ENCODE measurements around the gene PANX2. TPM values are rescaled to one million over a fixed set of nuclear protein-coding genes. Genes with fewer than 3 reads are reported as not detected.
A peak's percentile ranks its signal among the peaks of the same experiment; 100 is the strongest.

Gene PANX2
- total RNA-seq, 4 donors from 2014 or later = 0.40 to 0.83 TPM; not detected in 2

GRCh38 chr22:50183141-50183971, 12.8 kb downstream of the PANX2 start:
- Histone ChIP-seq H3K27me3 (peaks cover 7 to 20% (median 15%) of the 10 kb centered on the region in 3 donors), H3K27ac (no peak overlapping the region), H3K36me3 (no peaks in the 10 kb centered on the region), H3K4me1 (peaks cover 13 to 14% of the 10 kb centered on the region in 2 donors), H3K9me3 (no peaks in the 10 kb centered on the region), H3K4me3 (no peak overlapping the region)
- DNase-seq (no peak), ATAC-seq (no peak)
- in situ Hi-C loops (cut with MboI; ENCODE audit: low sequenced_read_pairs in 4 of 4) = no loop called here
- no peak for TF ChIP-seq CTCF (IDR thresholded peaks at IDR 0.05 in 4 of 5, conservative IDR thresholded peaks at IDR 0.05 in 1 of 5)
- no peak for TF ChIP-seq POLR2A (IDR thresholded peaks at IDR 0.05)
- intact Hi-C loops (cut with DNase I; ENCODE audit: low total_unique reads) = loop anchor here (10.0 kb wide), 1 partner anchor 399 kb away; no protein-coding TSS in a partner anchor

- DNase-seq (no peak), ATAC-seq (no peak)
- H3K9me3 ChIP-seq = no peaks in the 10 kb centered on the region
- intact Hi-C loops (cut with DNase I; ENCODE audit: low total_unique reads) = loop anchor here (10.0 kb wide), 1 partner anchor 399 kb away; no protein-coding TSS in a partner anchor
- peak overlapping the region in 2 of 4 donors; percentile 71 to 73 for H3K4me3 ChIP-seq
- H3K27ac ChIP-seq = no peak overlapping the region
- no peaks in the 10 kb centered on the region for H3K36me3 ChIP-seq
- in situ Hi-C loops (cut with MboI; ENCODE audit: low sequenced_read_pairs in 4 of 4) = no loop called here
- peaks cover 13 to 14% of the 10 kb centered on the region in 2 donors for H3K4me1 ChIP-seq
- peaks cover 6 to 11% (median 6%) of the 10 kb centered on the region in 3 donors for H3K27me3 ChIP-seq
- TF ChIP-seq CTCF (IDR thresholded peaks at IDR 0.05 in 4 of 5, conservative IDR thresholded peaks at IDR 0.05 in 1 of 5) = no peak
- no peak for TF ChIP-seq POLR2A (IDR thresholded peaks at IDR 0.05)
Measured at GRCh38 chr22:50184004-50184901, 13.7 kb downstream of the PANX2 start.

- peak overlapping the region; percentile 60 to 84 (median 72) for H3K4me3 ChIP-seq
- H3K9me3 ChIP-seq = no peaks in the 10 kb centered on the region
- in situ Hi-C loops (cut with MboI; ENCODE audit: low sequenced_read_pairs in 4 of 4) = no loop called here
- peaks cover 16 to 17% of the 10 kb centered on the region in 2 donors for H3K4me1 ChIP-seq
- TF ChIP-seq POLR2A (IDR thresholded peaks at IDR 0.05) (no peak), CTCF (IDR thresholded peaks at IDR 0.05 in 4 of 5, conservative IDR thresholded peaks at IDR 0.05 in 1 of 5) (no peak)
- H3K27ac ChIP-seq = peak overlapping the region in 3 of 4 donors; percentile 30 to 68 (median 54)
- H3K27me3 ChIP-seq = peaks cover 0 to 4% (median 0%) of the 10 kb centered on the region in 3 donors
- H3K36me3 ChIP-seq = no peaks in the 10 kb centered on the region
- intact Hi-C loops (cut with DNase I; ENCODE audit: low total_unique reads) = loop anchor here (1.0 to 10.0 kb wide), 2 partner anchors 15 to 400 kb away; no protein-coding TSS in a partner anchor
- peak in 1 of 2 donors; percentile 3 for ATAC-seq
- no peak for DNase-seq
Measured at GRCh38 chr22:50184902-50185374, 14.4 kb downstream of the PANX2 start.

- ATAC-seq (peak; percentile 80 to 82), DNase-seq (peak; percentile 81 to 84)
- peak within 1 kb of the TSS; percentile 71 to 87 (median 78) for H3K4me3 ChIP-seq
- no peak for TF ChIP-seq POLR2A (IDR thresholded peaks at IDR 0.05)
- H3K9me3 ChIP-seq = no peaks in the 10 kb centered on the region
- in situ Hi-C loops (cut with MboI; ENCODE audit: low sequenced_read_pairs in 4 of 4) = no loop called here
- H3K27me3 ChIP-seq = no peaks in the 10 kb centered on the region
- H3K4me1 ChIP-seq = peaks cover 20 to 23% of the 10 kb centered on the region in 2 donors
- intact Hi-C loops (cut with DNase I; ENCODE audit: low total_unique reads) = loop anchor here (1.0 to 10.0 kb wide), 2 partner anchors 15 to 401 kb away; no protein-coding TSS in a partner anchor
- no peaks in the 10 kb centered on the region for H3K36me3 ChIP-seq
- peak within 1 kb of the TSS; percentile 62 to 74 (median 70) for H3K27ac ChIP-seq
Measured at GRCh38 chr22:50185375-50186087, 15.0 kb downstream of the PANX2 start, which contains the start of gene TRABD. TSS of gene TRABD (plus strand) at chr22:50185913. CDS start at chr22:50193061, 7,148 bp downstream.

All from gastrocnemius medialis (tissue), 4 donors.